ENCODE measurements around the gene DKK1.

The DKK1 gene, protein sequence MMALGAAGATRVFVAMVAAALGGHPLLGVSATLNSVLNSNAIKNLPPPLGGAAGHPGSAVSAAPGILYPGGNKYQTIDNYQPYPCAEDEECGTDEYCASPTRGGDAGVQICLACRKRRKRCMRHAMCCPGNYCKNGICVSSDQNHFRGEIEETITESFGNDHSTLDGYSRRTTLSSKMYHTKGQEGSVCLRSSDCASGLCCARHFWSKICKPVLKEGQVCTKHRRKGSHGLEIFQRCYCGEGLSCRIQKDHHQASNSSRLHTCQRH

DNA sequence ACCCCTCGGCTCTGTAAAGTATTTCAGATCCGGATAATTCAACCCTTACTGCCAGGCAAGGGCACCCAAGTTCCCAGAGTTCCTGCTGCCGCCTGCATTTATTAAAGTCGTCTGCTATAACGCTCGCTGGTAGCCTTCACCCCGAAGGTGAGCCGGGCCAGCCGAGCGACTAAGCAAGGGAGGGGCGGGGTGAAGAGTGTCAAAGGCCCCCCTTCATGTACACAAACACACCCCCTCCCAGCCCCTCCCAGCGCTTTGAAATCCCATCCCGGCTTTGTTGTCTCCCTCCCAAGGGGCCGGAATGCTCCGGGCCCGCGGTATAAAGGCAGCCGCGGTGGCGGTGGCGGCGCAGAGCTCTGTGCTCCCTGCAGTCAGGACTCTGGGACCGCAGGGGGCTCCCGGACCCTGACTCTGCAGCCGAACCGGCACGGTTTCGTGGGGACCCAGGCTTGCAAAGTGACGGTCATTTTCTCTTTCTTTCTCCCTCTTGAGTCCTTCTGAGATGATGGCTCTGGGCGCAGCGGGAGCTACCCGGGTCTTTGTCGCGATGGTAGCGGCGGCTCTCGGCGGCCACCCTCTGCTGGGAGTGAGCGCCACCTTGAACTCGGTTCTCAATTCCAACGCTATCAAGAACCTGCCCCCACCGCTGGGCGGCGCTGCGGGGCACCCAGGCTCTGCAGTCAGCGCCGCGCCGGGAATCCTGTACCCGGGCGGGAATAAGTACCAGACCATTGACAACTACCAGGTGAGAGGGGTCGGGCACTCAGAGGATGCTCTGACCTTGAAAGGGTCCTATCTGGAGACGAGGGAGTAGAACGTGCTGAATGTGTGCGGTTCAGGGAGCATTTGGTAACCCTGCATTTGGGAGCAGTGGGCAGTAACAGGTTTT lies at the start of gene DKK1:
Gene DKK1, plus strand, starts transcription at position 349 of the 889 bp plus-strand sequence. Its CDS starts 154 bp downstream, at position 503.
- DNase-seq, result peak; percentile 16 to 28

DNA sequence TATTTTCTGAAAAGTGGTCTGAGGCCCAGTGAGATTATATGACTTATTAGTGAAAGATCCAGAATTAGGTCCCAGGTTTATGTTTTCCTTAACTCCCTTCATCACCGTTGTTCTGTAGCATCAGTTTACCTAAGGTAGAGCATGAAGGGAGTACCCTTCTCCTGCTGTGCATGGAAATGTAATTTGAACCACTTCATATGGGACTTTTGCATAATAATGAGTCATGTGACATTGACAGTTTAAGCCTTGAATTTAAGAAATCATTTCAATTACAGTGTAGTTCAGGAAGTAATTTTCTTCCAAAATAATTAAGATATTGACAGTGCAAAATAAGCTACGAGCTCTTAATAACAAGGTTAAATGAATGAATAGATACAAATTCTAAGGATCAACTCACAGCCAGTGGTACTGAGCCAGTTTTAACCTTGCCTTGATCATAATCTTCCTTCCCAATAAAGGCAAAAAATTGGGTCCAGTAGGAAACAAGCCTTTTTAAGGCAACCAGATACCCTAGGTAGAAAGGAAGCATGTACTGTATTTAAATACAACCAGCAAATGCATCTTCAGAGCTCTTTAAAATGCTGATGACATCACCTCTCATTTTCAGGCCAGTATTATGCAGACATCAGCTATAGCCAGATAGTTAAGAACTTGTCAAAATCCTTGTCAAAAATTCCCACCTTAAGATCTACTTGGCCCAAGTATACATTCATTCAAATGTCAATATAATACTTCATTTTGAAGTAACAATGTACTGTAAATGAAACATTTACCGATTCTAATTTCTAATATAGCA lies 48.8 kb upstream of the DKK1 start:
- no peak for DNase-seq

DNA sequence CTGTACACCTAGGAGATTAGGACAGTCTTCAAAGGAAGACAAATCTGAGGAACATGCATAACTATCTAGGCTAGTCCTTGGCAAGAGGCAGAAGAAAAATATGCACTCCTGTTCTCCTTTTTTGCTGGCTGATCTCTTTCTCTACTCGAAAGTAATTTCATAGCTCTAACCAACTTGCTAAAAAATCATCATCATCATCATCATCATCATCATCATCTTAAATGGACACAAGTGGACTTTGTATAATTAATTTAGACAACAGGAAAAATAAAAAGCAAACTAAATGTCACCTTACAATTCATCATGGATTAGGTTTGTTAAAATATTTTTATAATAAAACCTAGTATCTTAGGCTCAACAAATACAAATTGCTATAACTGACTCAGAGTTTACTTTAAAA lies 47.2 kb upstream of the DKK1 start:
- no peak for DNase-seq

DNA sequence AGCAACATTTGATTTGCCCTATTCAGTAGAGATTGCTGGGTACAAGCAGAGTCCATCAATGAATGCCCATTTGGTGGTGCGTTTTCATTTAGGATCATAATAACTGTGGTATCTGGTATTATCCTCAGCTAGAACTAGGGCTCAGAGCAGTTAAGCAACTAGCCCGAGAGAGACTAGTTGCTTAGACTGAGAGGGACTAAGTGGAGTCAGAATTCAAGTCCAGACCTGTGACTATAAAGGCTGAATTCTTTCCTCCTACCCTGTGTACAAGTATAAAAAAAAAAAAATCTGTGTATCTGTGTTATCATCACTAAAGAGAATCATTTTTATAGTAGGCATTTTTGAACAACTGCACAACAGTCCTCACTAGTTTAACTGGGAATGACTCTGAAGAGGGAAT lies 45.3 kb upstream of the DKK1 start:
- DNase-seq, result no peak

DNA sequence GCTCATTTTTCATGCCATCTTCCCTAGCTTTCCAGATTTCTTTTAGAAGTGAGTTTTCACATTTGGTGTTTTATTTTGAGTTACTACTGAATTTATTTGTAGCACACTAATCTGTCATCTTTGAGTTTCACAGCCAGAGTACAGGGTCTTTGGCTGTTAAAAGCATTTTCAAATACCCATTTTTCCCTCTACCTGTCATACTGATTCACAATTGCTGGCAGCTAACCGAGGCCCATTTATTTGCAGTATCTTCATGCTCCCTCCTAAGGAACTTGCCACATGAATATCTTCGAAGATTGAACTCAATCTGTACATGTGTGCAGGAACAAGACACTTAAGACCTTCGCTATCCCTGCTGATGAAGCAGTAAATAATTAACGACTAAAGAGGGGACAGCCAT lies 44.8 kb upstream of the DKK1 start:
- DNase-seq, result no peak

- DNase-seq, result no peak
Observed at GRCh38 chr10:52276163-52276562, 37.9 kb upstream of the DKK1 start.

DNA sequence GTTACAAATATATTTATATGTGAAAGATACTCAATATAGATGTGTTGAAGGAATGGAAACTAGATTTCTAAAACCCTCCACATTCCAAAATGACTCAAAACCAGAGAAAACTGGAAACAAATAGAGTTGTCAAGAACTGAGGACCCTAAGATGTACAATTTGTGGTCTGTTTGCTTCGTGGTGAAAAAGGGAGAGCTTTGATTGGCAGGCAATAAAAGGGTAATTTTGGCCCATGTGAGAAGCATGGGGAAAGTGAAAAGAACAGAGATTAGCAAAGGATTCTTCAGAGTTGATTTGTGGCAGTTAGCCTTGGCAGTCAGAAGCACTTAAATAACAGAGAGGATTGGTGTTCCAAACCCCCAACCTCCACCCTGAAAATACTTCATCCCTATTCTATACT lies 37.1 kb upstream of the DKK1 start:
- no peak for DNase-seq

DNA sequence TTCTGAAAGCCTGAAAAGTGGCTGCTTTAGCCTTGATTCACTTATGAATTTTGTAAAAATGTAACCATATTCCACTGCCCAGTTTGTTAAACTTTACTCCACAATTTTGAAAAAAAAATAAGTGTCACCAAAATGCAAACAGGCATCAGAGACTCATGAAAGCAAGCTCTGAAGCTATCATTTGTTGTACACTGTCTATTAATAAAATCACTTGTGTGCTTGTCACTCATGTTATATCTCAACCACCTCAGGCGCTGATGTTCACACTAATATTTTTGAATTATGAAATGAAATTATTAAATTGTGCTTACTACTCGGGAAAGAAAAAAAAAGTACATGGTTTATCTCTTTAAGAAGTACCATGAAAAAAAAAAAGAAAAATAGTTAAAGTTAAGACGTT lies 34.5 kb upstream of the DKK1 start:
- DNase-seq, result no peak

DNA sequence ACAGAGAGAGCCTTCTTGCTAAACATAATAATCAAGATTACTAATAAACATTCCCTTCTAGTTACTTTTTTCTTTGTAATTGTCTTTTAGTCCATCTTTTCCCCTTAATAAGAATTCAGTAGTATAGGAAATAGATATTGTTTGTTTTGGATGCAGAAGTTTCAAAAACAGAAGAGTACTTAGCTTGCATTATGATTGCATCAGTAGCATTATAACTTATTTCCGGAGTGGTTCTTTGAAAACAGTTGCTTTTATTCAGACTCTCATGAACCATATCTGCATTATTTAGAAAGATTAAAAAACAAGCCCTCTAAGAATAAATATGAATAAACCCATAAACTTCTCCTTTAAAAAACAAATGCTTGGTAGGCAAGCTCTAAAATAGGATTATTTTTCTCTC lies 34.0 kb upstream of the DKK1 start:
- DNase-seq, result no peak

DNA sequence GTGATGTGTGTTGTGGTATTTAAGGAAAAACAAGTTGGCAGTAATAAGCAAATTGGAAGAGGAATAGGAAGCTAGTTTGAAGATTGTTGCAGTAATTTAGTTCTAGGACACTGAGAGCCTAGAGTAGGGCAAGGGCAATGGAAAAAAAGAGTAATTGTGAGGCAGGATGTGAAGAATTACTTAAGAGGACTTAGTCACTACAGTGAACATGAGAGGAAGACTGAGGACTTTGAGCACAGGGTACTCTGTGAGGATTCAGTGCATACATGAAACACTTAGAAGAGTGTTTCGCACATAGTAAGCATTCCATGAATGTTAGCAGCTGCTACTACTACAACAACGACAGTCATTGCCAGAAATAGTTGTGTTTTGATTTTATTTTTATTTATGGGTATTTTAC lies 30.9 kb upstream of the DKK1 start:
- no peak for DNase-seq

- no peak for DNase-seq
Observed at GRCh38 chr10:52284416-52285013, 29.6 kb upstream of the DKK1 start.

DNA sequence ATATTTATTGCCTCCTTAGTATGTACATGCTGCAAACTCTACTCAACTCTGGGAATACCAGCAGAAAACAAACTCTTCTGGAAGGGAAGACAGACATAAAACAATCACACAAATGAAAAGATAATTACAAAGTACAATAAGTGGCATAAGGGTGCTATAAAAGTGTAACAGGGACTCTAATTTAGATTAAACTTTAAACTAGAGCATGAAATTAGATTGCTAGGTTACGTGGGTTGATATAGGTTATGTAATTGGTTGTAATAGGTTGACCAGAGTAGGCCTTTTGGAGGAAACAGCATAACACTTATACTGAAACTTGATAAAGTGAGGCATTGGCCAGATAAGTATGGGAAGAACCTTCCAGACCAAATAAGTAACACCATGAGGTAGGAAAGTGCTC lies 26.2 kb upstream of the DKK1 start:
- no peak for DNase-seq

DNA sequence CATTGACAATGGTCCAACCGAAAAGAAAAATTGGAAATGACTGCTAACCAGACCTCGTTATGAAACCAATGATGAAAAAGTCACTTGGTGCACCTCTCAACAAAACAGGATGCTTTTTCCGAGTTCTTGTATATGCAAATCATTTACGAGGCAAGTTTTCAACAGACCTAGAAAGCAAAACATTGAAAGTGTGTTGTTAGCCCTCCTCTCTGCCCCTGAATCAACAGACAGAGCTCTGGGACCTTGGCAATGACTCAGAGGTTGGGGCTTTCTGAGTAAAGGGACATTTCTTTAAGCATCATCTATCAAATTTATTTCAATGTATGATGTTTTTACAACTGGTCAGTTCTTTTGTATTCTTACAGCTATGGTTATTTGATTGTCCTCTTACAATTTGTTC lies 16.3 kb upstream of the DKK1 start:
- DNase-seq, result no peak

GRCh38 chr10:52300599-52301277 lies 13.3 kb upstream of the DKK1 start:
- DNase-seq, result no peak

DNA sequence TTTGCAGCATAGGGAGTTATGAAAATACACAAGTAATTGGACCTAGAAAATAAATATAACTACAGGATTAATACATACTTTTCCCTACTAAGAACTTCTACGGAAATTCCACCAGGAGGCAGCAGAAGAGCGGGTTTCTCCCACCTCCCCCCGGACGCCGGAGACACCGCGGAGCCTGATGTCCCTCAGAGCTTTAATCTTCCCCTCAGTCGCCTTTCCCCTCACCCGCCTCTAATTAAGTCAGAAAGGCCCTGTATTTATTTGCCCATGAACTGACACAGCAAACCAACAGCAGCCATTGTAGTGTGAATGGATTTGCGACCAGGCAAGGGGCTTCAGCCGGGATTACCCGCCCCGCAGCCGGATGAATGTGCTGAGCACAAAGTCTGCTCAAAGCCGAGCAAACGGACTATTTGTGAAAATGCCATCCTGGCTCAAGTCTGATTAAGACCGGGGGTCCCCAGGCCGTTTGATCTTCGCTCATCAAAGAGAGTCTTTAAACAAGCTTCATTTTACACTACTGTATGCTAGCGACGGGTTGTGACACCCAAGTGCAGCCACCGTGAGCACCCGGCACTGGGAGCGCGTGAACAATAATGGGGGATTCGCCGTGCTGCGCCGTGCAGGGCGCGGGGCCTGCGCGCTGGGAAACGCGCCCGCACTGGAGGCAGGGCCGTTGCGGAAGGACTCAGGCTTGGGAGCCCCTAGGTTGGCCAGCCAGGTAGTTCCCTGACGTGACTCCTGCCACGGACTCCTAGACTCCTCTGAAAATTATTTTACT lies 5.6 kb upstream of the DKK1 start:
- DNase-seq, result no peak

GRCh38 chr10:52312942-52313255 lies 1.2 kb upstream of the DKK1 start:
- DNase-seq, result no peak

- no peak for DNase-seq
Observed at GRCh38 chr10:52313256-52313932, 687 bp upstream of the DKK1 start.

DNA sequence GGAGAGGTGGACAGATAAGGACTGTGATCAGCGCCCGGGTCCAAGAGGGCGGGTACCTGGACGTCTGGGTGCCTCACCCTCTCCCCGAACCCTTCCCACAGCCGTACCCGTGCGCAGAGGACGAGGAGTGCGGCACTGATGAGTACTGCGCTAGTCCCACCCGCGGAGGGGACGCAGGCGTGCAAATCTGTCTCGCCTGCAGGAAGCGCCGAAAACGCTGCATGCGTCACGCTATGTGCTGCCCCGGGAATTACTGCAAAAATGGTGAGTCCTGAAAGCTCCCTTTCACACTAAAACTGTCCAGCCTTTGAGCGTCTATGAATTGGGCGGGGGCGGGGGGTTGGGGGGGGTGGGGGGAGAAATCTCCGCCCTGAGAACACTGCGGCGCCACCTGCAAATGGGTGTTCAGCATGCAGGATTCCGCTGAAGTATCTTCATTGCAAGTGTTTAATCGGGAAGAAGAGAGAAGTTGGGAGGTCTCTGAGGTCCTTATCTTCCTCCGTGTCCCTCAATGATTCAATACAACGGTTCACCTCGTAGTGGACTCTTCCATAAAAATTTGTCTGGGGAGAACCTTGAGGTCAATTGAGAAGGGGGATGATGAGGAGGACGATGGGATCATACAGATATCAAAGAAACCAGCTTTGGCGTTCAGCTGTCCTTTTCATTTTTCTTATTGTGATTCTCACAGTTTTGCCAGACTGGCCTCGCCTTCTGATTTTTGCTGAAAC lies 906 bp downstream of the DKK1 start:
- DNase-seq, result no peak

DNA sequence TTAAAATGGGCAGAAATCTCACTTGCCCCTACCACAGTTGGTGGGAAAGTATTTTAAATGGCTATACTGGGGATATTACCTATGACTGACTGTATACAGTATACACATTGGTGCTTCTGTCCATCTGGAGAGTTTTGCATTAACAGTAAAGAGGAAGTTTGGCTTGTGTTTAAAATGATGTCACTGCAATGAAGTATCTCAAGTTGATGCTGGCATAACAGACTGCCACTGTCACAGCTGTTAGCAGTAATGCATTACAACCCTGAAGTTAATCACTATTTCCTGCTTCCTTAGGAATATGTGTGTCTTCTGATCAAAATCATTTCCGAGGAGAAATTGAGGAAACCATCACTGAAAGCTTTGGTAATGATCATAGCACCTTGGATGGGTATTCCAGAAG lies 1.9 kb downstream of the DKK1 start:
- no peak for DNase-seq

DNA sequence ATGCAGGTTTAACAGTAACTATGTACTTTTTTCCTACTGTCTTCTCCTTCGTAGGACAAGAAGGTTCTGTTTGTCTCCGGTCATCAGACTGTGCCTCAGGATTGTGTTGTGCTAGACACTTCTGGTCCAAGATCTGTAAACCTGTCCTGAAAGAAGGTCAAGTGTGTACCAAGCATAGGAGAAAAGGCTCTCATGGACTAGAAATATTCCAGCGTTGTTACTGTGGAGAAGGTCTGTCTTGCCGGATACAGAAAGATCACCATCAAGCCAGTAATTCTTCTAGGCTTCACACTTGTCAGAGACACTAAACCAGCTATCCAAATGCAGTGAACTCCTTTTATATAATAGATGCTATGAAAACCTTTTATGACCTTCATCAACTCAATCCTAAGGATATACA lies 2.4 kb downstream of the DKK1 start:
- DNase-seq, result no peak
